Osteoblast (primary cell): Measurements from ENCODE around the gene NAIF1. TPM values are rescaled to one million over a fixed set of nuclear protein-coding genes. Genes with fewer than 3 reads are reported as not detected.
A peak's percentile ranks its signal among the peaks of the same experiment; 100 is the strongest.

ENCODE experiments used
- DNase-seq: peaks from one replicate; pipeline ENCODE4 v3.0.0; 2011; ENCODE audit warnings: low spot score, mixed read lengths; ENCODE audit not compliant: insufficient read length; ENCODE audit errors: missing footprints
- H2AFZ ChIP-seq: 2 replicates; pipeline ENCODE4 v1.6.0; 2011; ENCODE audit warnings: mild to moderate bottlenecking, low read length
- H3K27ac ChIP-seq: 2 replicates; pipeline ENCODE4 v1.5.1; 2011; ENCODE audit warnings: mild to moderate bottlenecking, low read depth, low read length, moderate library complexity
- H3K27me3 ChIP-seq: 2 replicates; pipeline ENCODE4 v1.6.0; 2012; ENCODE audit warnings: mild to moderate bottlenecking, control low read depth, inconsistent platforms, low read length, moderate library complexity; ENCODE audit not compliant: insufficient read depth
- H3K36me3 ChIP-seq: 2 replicates; pipeline ENCODE4 v1.5.1; 2011; ENCODE audit warnings: mild to moderate bottlenecking, low read length, control low read depth, moderate library complexity; ENCODE audit not compliant: insufficient read depth
- H3K4me1 ChIP-seq: 2 replicates; pipeline ENCODE4 v1.5.1; 2011; ENCODE audit warnings: mild to moderate bottlenecking, low read length, control low read depth, moderate library complexity; ENCODE audit not compliant: insufficient read depth
- H3K4me2 ChIP-seq: 2 replicates; pipeline ENCODE4 v1.6.0; 2011; ENCODE audit warnings: mild to moderate bottlenecking, low read length; ENCODE audit not compliant: insufficient read depth
- H3K4me3 ChIP-seq: fragments of 200-600 bp; sonication (generic); 3 replicates; pipeline ENCODE4 v1.5.1; 2012; ENCODE audit warnings: mild to moderate bottlenecking, low read length, inconsistent platforms; ENCODE audit not compliant: insufficient read depth
- H3K79me2 ChIP-seq: 2 replicates; pipeline ENCODE4 v1.6.0; 2012; ENCODE audit warnings: mild to moderate bottlenecking, low read length, control low read depth, inconsistent platforms; ENCODE audit not compliant: insufficient read depth
- H3K9me3 ChIP-seq: 2 replicates; pipeline ENCODE4 v1.5.1; 2011; ENCODE audit warnings: low read depth, low read length, control low read depth
- H4K20me1 ChIP-seq: 2 replicates; pipeline ENCODE4 v1.6.0; 2012; ENCODE audit warnings: mild to moderate bottlenecking, low read length, control low read depth; ENCODE audit not compliant: insufficient read depth
- CTCF ChIP-seq: IDR thresholded peaks from 2 replicates; pipeline ENCODE4 v1.5.1; 2011; ENCODE audit warnings: mild to moderate bottlenecking, low read depth, low read length, moderate library complexity; ENCODE audit errors: extremely low read depth
- total RNA-seq: library from RNA; depleted of rRNA; stranded (reverse); fragments of >200 nt; gene quantifications from 2 replicates; pipeline ENCODE4 v1.2.3, GENCODE V29; 2012

Gene NAIF1
- total RNA-seq, 1 donor: 10.1 TPM

- no peak for DNase-seq
- H3K4me2 ChIP-seq: peak overlapping the region; percentile 88
- H3K4me1 ChIP-seq: peaks cover 43% of the 10 kb centered on the region
These were observed 24.5 kb upstream of the NAIF1 start for GRCh38 chr9:128091571-128091970.

GRCh38 chr9:128091144-128091543 is 24.0 kb upstream of the NAIF1 start:
- H3K4me3 ChIP-seq: peak overlapping the region; percentile 60
- H3K36me3 ChIP-seq: peaks cover 3% of the 10 kb centered on the region
- H3K27me3 ChIP-seq: no peaks in the 10 kb centered on the region
- H3K4me1 ChIP-seq: peaks cover 43% of the 10 kb centered on the region
- no peaks in the 10 kb centered on the region for H4K20me1 ChIP-seq
- peak; percentile 96 for DNase-seq
- peak overlapping the region; percentile 88 for H3K4me2 ChIP-seq
- peak overlapping the region; percentile 83 for H2AFZ ChIP-seq
- TF ChIP-seq CTCF: no peak
- peaks cover 80% of the 10 kb centered on the region for H3K79me2 ChIP-seq
- peak overlapping the region; percentile 98 for H3K27ac ChIP-seq
- no peaks in the 10 kb centered on the region for H3K9me3 ChIP-seq

More at GRCh38 chr9:128091571-128091970, 24.5 kb upstream of the NAIF1 start:
- no peaks in the 10 kb centered on the region for H3K27me3 ChIP-seq
- H2AFZ ChIP-seq: peak overlapping the region; percentile 37
- no peaks in the 10 kb centered on the region for H3K9me3 ChIP-seq
- H3K36me3 ChIP-seq: peaks cover 3% of the 10 kb centered on the region
- H3K4me3 ChIP-seq: peak overlapping the region; percentile 60
- H4K20me1 ChIP-seq: no peaks in the 10 kb centered on the region
- H3K79me2 ChIP-seq: peaks cover 81% of the 10 kb centered on the region
- peak overlapping the region; percentile 98 for H3K27ac ChIP-seq
- TF ChIP-seq CTCF: no peak

- peaks cover 37% of the 10 kb centered on the region for H3K4me1 ChIP-seq
- no peak overlapping the region for H3K27ac ChIP-seq
- H3K79me2 ChIP-seq: peaks cover 78% of the 10 kb centered on the region
- no peak overlapping the region for H3K4me3 ChIP-seq
- H4K20me1 ChIP-seq: no peaks in the 10 kb centered on the region
- H3K9me3 ChIP-seq: no peaks in the 10 kb centered on the region
- H3K27me3 ChIP-seq: no peaks in the 10 kb centered on the region
- DNase-seq: no peak
- H3K4me2 ChIP-seq: no peak overlapping the region
- no peak for TF ChIP-seq CTCF
- no peaks in the 10 kb centered on the region for H3K36me3 ChIP-seq
- H2AFZ ChIP-seq: no peak overlapping the region
These were observed 22.2 kb upstream of the NAIF1 start for GRCh38 chr9:128089299-128089698.

- Histone ChIP-seq H4K20me1 (no peaks in the 10 kb centered on the region), H3K9me3 (no peaks in the 10 kb centered on the region), H3K4me2 (no peak overlapping the region), H3K27ac (no peak overlapping the region), H3K79me2 (peaks cover 82% of the 10 kb centered on the region), H3K4me3 (no peak overlapping the region), H3K27me3 (no peaks in the 10 kb centered on the region), H3K36me3 (no peaks in the 10 kb centered on the region), H3K4me1 (peaks cover 29% of the 10 kb centered on the region), H2AFZ (no peak overlapping the region)
- DNase-seq: no peak
- TF ChIP-seq CTCF: no peak
These were observed 21.3 kb upstream of the NAIF1 start for GRCh38 chr9:128088253-128088945.
